GM18951 (cell line): ENCODE data around the gene SETD1A.

Source experiments
- POLR2A ChIP-seq: IDR thresholded peaks from 4 replicates; pipeline ENCODE4 v1.6.1; 2011; ENCODE audit warnings: mild to moderate bottlenecking; ENCODE audit not compliant: insufficient read length, insufficient read depth; ENCODE audit errors: extremely low read depth
- in situ Hi-C: fragments of 300-500 bp; cut with MboI; formaldehyde crosslinking; loops from one replicate; pipeline ENCODE4 v1.12.0; 2022; ENCODE audit warnings: low sequenced_read_pairs, mixed read lengths, inconsistent platforms; ENCODE audit not compliant: unreplicated experiment

The SETD1A gene

DNA sequence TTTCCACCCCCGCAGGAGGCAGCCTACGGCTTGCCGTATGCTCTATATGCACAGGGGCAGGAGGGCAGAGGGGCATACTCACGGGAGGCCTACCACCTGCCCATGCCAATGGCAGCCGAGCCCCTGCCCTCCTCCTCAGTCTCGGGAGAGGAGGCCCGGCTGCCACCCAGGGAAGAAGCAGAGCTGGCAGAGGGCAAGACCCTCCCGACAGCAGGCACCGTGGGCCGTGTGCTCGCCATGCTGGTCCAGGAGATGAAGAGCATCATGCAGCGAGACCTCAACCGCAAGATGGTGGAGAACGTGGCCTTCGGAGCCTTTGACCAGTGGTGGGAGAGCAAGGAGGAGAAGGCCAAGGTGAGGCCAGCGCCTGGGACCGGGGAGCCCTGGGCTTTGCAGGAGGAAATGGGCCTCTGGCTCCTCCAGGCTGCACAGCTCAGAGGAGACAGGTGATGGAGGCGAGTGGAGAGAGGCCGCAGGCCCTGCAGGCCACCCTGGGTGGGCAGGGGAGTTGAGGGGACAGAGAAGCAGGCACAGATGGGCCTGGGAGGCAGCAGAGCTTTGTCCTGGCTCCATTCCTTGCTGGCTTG is 8.6 kb downstream of the SETD1A start:
- in situ Hi-C loops, result no loop called here
- no peak for TF ChIP-seq POLR2A

DNA sequence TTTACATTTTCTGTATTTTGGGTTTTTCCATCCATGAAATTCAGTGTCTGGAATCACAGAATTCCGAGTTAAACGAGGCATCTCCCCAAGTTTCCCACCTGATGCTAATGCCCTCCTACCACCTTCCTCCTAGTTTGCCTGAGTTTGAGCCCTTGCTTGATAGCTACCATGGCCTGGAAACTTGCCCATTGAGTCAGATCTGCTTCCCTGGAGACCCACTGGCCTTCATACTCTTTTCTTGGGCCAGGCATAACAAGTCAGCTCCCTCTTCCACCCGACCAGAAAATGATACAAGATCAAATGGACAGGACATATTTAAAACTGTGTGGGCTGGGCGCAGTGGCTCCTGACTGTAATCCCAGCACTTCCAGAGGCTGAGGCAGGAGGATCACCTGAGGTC is 10.2 kb downstream of the SETD1A start:
- TF ChIP-seq POLR2A, result no peak
- in situ Hi-C loops, result no loop called here

DNA sequence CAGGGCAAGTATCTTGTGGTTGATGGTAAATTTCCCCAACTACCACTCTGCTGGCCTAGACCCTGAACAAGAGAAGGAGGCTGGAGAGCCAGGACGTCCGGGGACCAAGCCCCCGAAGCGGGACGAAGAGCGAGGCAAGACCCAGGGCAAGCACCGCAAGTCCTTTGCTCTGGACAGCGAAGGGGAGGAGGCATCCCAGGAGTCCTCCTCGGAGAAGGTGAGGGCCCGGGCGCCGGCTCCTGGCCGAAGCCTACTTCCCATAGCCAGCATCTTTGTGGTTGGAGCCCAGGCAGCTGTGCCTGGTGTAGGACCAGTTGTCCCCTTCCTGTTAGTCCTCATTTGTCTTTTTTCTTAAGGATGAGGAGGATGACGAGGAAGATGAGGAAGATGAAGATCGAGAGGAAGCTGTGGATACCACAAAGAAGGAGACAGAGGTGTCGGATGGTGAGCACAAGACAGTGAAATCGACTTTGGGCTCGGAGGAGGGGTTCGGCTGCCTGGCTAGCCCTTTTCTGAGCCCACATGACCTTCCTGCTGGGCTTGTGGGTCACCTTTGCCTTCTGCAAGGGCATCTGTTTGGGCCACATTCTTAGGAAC is 11.8 kb downstream of the SETD1A start:
- in situ Hi-C loops, result no loop called here
- no peak for TF ChIP-seq POLR2A

DNA sequence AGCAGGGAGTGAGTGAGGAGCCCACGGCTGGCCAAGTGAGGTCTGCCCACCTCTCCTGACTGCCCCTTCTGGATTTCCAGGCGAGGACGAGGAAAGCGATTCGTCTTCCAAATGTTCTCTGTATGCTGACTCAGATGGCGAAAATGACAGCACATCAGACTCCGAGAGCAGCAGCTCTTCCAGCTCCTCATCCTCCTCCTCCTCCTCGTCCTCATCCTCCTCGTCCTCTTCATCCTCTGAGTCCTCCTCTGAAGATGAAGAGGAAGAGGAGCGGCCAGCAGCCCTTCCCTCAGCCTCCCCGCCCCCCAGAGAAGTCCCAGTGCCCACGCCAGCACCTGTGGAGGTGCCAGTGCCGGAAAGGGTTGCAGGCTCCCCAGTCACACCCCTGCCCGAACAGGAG is 13.7 kb downstream of the SETD1A start:
- no peak for TF ChIP-seq POLR2A
- in situ Hi-C loops, result no loop called here

DNA sequence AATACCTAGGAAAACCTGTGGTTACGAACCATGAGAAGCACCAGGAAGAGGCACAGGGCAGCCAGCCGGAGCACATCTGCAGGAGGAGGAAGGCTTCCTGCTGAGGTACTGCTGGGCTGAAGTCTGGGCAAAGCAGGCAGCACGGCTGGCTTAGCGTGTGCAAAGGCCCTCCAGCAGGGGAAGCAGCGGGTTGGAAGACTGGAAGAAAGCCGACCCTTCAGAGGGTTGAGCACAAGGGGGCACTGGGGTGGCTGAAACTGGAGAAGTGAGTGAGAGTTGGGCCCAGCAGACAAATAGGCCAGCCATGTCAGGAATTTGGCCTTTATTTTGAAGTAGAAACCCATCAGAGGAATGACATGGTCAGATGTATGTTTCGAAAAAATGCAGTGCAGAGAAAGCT is 15.3 kb downstream of the SETD1A start:
- in situ Hi-C loops, result no loop called here
- no peak for TF ChIP-seq POLR2A

DNA sequence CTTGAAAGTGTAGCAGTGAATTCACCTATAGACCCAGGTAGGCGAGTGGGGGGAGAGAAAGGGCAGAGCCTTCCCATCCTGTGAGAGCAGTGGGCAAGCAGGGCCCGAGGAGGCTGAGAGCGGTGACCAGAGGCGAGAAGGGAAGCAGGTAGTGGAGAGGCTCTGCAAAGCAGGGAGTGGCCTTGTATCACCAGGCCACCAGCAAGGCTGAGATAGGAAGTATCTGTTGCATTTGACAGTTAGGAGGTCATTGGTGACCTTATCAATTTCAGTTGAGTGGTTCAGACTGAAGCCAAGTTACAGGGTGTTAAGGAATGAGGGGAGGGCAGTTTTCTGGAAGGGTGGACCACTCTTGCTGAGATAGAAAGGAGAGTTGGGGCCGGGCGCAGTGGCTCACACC is 16.8 kb downstream of the SETD1A start:
- TF ChIP-seq POLR2A, result no peak
- in situ Hi-C loops, result no loop called here

DNA sequence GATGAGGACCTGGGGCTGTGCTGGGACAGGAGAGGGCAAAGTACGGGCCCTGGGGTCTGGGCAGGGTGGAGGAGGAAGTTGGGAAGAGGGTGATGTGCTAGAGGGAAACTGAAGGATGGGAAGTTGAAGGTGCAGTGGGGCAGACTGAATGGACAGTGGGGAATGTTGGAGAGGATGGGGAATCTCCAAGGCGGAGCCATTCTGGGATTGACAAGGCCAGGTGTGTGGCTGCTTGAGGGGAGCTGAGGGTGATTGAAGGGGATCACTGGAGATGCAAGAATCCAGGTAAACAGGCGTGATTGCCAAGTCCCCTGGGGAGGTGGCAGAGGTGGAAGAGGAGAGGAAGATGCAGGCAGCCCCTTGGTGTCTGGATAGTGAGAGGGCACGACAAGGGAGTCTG is 18.9 kb downstream of the SETD1A start:
- in situ Hi-C loops, result loop anchor here (25.0 kb wide), 2 partner anchors 461 to 886 kb away; partner anchors contain the start of genes COX6A2, ZNF267 and ZNF843
- TF ChIP-seq POLR2A, result no peak

DNA sequence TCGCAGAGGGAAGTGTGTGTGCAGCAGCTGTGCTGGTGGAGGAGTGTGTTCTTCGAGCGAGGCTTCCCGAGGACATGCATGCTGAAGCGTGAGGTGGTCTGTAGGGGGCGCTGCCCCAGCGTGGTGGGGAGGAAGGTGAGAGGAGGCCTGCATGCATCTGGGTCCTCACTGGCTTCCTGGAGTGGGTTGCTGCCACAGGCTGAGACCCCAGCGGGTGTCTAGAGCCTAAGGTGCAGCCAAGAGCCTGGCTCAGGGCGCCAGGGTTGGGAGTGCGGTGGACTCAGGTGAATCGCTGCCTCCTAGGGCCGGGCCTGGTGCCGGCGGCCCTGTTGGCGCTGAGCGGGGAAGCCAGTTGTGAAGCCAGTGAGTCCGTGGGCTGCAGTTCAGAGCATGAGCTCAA is 19.9 kb downstream of the SETD1A start:
- no peak for TF ChIP-seq POLR2A
- in situ Hi-C loops, result loop anchor here (25.0 kb wide), 2 partner anchors 460 to 885 kb away; partner anchors contain the start of genes COX6A2, ZNF267 and ZNF843

DNA sequence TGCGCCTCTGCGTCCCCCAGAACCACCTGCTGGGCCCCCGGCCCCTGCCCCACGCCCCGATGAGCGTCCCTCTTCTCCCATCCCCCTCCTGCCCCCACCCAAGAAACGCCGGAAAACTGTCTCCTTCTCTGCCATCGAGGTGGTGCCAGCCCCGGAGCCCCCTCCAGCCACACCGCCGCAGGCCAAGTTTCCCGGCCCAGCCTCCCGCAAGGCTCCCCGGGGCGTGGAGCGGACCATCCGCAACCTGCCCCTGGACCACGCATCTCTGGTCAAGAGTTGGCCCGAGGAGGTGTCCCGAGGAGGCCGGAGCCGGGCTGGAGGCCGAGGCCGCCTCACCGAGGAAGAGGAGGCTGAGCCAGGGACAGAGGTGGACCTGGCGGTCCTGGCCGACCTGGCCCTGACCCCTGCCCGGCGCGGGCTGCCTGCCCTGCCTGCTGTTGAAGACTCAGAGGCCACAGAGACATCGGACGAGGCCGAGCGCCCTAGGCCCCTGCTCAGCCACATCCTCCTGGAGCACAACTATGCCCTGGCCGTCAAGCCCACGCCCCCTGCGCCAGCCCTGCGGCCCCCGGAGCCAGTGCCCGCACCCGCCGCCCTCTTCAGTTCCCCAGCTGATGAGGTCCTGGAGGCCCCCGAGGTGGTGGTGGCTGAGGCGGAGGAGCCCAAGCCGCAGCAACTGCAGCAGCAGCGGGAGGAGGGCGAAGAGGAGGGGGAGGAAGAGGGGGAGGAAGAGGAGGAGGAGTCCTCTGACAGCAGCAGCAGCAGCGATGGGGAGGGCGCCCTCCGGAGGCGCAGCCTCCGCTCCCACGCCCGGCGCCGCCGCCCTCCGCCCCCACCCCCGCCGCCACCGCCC is 21.8 kb downstream of the SETD1A start:
- no peak for TF ChIP-seq POLR2A
- in situ Hi-C loops, result loop anchor here (25.0 kb wide), 2 partner anchors 458 to 883 kb away; partner anchors contain the start of genes COX6A2, ZNF267 and ZNF843

DNA sequence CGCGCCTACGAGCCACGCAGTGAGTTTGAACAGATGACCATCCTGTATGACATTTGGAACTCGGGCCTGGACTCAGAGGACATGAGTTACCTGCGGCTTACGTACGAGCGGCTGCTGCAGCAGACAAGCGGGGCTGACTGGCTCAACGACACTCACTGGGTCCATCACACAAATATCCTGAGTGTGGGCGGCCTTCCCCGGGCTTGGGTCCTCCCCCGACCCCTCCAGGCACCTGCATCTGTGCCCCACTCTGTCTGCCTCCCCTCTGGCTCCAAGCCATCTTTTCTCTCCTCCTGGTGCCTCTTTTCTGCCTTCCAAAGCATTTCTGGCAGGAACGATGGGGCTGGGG is 22.4 kb downstream of the SETD1A start:
- TF ChIP-seq POLR2A, result no peak
- in situ Hi-C loops, result loop anchor here (25.0 kb wide), 2 partner anchors 457 to 882 kb away; partner anchors contain the start of genes COX6A2, ZNF267 and ZNF843

DNA sequence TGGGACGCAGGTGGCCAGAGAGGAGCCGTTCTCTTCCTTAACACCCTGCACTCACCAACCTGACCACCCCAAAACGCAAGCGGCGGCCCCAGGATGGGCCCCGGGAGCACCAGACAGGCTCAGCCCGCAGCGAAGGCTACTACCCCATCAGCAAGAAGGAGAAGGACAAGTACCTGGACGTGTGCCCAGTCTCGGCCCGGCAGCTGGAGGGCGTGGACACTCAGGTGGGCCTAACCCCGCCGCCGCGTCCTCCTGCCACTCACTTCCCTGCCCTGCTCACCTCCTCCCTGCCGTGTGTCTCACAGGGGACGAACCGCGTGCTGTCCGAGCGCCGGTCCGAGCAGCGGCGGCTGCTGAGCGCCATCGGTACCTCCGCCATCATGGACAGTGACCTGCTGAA is 22.9 kb downstream of the SETD1A start:
- in situ Hi-C loops, result loop anchor here (25.0 kb wide), 2 partner anchors 457 to 882 kb away; partner anchors contain the start of genes COX6A2, ZNF267 and ZNF843
- TF ChIP-seq POLR2A, result no peak

DNA sequence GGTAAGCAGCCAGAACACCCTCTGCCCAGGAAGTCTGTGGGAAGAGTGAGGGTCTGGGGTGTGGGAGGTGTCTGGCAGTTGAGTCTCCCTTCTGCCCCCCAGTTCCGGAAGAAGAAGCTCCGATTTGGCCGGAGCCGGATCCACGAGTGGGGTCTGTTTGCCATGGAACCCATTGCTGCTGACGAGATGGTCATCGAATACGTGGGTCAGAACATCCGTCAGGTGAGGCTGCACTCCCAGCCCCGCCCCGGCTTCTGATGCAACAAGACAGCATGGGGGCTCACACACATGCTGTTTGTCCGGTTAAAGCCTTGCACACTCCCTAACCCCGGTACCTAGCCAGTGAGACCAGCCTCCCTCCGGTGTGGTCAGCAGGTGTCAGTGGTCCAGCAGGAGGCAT is 23.4 kb downstream of the SETD1A start:
- no peak for TF ChIP-seq POLR2A
- in situ Hi-C loops, result loop anchor here (25.0 kb wide), 2 partner anchors 456 to 881 kb away; partner anchors contain the start of genes COX6A2, ZNF267 and ZNF843

DNA sequence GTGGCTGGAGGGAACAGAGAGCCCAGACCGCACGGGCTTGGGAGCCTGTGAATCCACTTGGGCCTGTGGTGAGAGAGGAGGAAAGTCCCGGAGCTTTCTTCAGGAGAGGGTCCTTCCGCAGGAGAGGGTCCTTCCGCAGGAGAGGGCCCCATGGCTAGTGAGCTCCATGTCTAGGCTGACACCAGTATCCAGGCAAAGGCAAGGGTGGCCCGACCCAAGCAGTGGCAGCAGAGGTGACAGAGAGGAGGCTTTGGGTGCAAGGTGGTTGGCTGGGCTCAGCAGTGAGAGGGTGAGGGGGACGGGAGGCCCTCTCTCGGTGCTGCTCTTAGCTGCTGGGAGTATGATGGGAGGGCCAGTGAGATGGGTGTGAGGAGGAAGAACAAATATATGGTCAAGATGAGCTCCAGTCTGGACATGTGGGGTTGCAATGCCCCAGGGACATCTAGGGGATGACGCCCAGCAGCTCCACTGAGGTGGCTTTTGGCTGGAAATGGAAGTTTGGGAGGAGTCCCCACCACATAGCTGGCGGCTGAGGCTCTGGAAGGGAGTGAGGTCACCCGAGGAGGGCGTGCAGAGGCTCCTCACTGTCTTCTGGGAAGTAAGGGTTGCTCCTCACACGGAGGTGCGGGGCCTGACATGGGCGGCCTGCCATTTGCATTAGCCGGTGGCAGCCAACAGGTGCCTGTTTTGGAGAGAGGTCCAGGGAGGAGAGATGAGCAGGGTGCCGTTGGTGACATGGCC is 25.2 kb downstream of the SETD1A start:
- no peak for TF ChIP-seq POLR2A
- in situ Hi-C loops, result loop anchor here (25.0 kb wide), 2 partner anchors 455 to 880 kb away; partner anchors contain the start of genes COX6A2, ZNF267 and ZNF843
